SK-N-SH (cell line): ENCODE data around the gene SNRPB2.

Experiments
- CTCF ChIP-seq: fragments of 200-600 bp; sonication (generic); IDR thresholded peaks from 2 replicates; pipeline ENCODE4 v1.6.1; 2017; ENCODE audit warnings: antibody characterized with exemption, mild to moderate bottlenecking, moderate library complexity
- EZH2phosphoT487 ChIP-seq: fragments of 200-600 bp; sonication (generic); IDR thresholded peaks from 2 replicates; pipeline ENCODE4 v1.6.1; 2017; ENCODE audit warnings: low read depth, mixed run types, mild to moderate bottlenecking, antibody characterized with exemption, moderate library complexity, borderline replicate concordance
- FOXJ3 ChIP-seq: sonication (generic); formaldehyde crosslinking; IDR thresholded peaks from 2 replicates; pipeline ENCODE4 v1.5.1; 2020; ENCODE audit warnings: mild to moderate bottlenecking, missing genetic modification reagents
- JUND ChIP-seq: IDR thresholded peaks from 2 replicates; pipeline ENCODE4 v1.4.0; 2012
- MAX ChIP-seq: IDR thresholded peaks from 2 replicates; pipeline ENCODE4 v1.4.0; 2012; ENCODE audit warnings: low read depth
- RAD21 ChIP-seq: IDR thresholded peaks from 2 replicates; pipeline ENCODE4 v1.6.1; 2012; ENCODE audit warnings: mild to moderate bottlenecking, low read length
- SMC3 ChIP-seq: IDR thresholded peaks from 2 replicates; pipeline ENCODE4 v1.6.1; 2012; ENCODE audit warnings: low read depth, low read length, improper control_type of control experiment
- TEAD4 ChIP-seq: IDR thresholded peaks from 2 replicates; pipeline ENCODE4 v1.4.0; 2012; ENCODE audit warnings: mild to moderate bottlenecking, borderline replicate concordance; ENCODE audit not compliant: insufficient read depth
- USF2 ChIP-seq: fragments of 150-350 bp; IDR thresholded peaks from 2 replicates; pipeline ENCODE4 v1.6.1; 2017; ENCODE audit warnings: antibody characterized with exemption, low read length, low read depth, borderline replicate concordance

GRCh38 chr20:16752082-16752481, 22.3 kb downstream of the SNRPB2 start:
- no peak for TF ChIP-seq CTCF
- no peak for TF ChIP-seq SMC3
- TF ChIP-seq RAD21, result no peak
- no peak for TF ChIP-seq TEAD4
- no peak for TF ChIP-seq JUND
- no peak for TF ChIP-seq FOXJ3 (CRISPR knock-in tag)
- TF ChIP-seq USF2, result no peak
- TF ChIP-seq EZH2phosphoT487, result no peak
- TF ChIP-seq MAX, result no peak
